Panc1 (cell line): ENCODE measurements around the gene DYNC2LI1. TPM values are rescaled to one million over a fixed set of nuclear protein-coding genes. Genes with fewer than 3 reads are reported as not detected.

Experiments
- ATAC-seq: fragments of 200-7000 bp; cut with Tn5 transposase; 2 replicates; pipeline ENCODE4 v1.9.1; 2020; ENCODE audit warnings: mild to moderate bottlenecking, moderate library complexity
- BruUV-seq: library from RNA; stranded (reverse); fragments of 400-500 nt; replicated peaks from 2 replicates; lab custom pipeline; 2021; lab: Mats Ljungman, UMichigan
- CTCF ChIA-PET: fragments of 300-600 bp; sonication (Branson Sonifier 250); formaldehyde crosslinking; loops from one replicate; lab custom pipeline; 2022; ENCODE audit warnings: antibody characterized with exemption; lab: Charles Lee
- POLR2A ChIA-PET: fragments of 300-600 bp; sonication (Branson Sonifier 250); formaldehyde crosslinking; loops from one replicate; lab custom pipeline; 2022; ENCODE audit warnings: antibody characterized with exemption; lab: Charles Lee
- DNase-seq: peaks from one replicate; pipeline ENCODE4 v3.0.0-alpha.2; 2010; ENCODE audit warnings: low read depth, low spot score
- H3K27ac ChIP-seq: 2 replicates; pipeline ENCODE4 v1.5.1; 2011; ENCODE audit warnings: mild to moderate bottlenecking, low read length, inconsistent platforms
- H3K27me3 ChIP-seq: fragments of 200-500 bp; sonication (Bioruptor generic); 2 replicates; pipeline ENCODE4 v1.6.0; 2014; ENCODE audit warnings: low read length, inconsistent platforms; ENCODE audit not compliant: control insufficient read depth, insufficient read depth
- H3K36me3 ChIP-seq: fragments of 200-500 bp; sonication (Bioruptor generic); 2 replicates; pipeline ENCODE4 v1.5.1; 2014; ENCODE audit warnings: inconsistent platforms, mild to moderate bottlenecking, low read length, moderate library complexity; ENCODE audit not compliant: control insufficient read depth, insufficient read depth
- H3K4me1 ChIP-seq: 2 replicates; pipeline ENCODE4 v1.5.1; 2011; ENCODE audit warnings: inconsistent platforms, mild to moderate bottlenecking, low read length, moderate library complexity; ENCODE audit not compliant: control insufficient read depth, insufficient read depth
- H3K4me3 ChIP-seq, 2 experiments: 2 replicates each; pipeline ENCODE4 v1.5.1; 2011 to 2012; ENCODE audit warnings: low read depth in 2 of 2, low read length in 2 of 2, mild to moderate bottlenecking in 2 of 2, inconsistent platforms in 1 of 2, moderate library complexity in 1 of 2
- H3K9me3 ChIP-seq: fragments of 200-500 bp; sonication (Bioruptor generic); 2 replicates; pipeline ENCODE4 v1.5.1; 2014; ENCODE audit warnings: low read depth, mild to moderate bottlenecking, inconsistent platforms, low read length, moderate library complexity; ENCODE audit not compliant: control insufficient read depth, insufficient read depth
- POLR2AphosphoS5 ChIP-seq: IDR thresholded peaks from 2 replicates; pipeline ENCODE4 v1.6.1; 2012; ENCODE audit warnings: mild to moderate bottlenecking, low read depth, low read length, moderate library complexity
- SIN3A ChIP-seq: IDR thresholded peaks from 2 replicates; pipeline ENCODE4 v1.6.1; 2012; ENCODE audit warnings: low read depth, mild to moderate bottlenecking, low read length, moderate library complexity, borderline replicate concordance; ENCODE audit not compliant: insufficient read depth
- TCF7L2 ChIP-seq: IDR thresholded peaks from 2 replicates; pipeline ENCODE4 v1.6.1; 2011; ENCODE audit warnings: mild to moderate bottlenecking, low read depth, low read length, inconsistent platforms
- in situ Hi-C: cut with HindIII; loops from 2 replicates; pipeline ENCODE4 v1.10.0; 2016; ENCODE audit warnings: low sequenced_read_pairs, low pct_unique_long_range_greater_than_20kb
- intact Hi-C: fragments of 100-400 bp; cut with micrococcal nuclease; formaldehyde crosslinking; loops from one replicate; pipeline ENCODE4 v1.10.0; 2022; ENCODE audit not compliant: unreplicated experiment
- total RNA-seq: library from RNA; stranded (reverse); gene quantifications from one replicate; pipeline ENCODE4 v1.2.1, GENCODE V29; 2021; ENCODE audit not compliant: unreplicated experiment
- TF ChIP-seq, protein P1 (sequence below), 2 experiments: IDR thresholded peaks; 2 replicates each; pipeline ENCODE4 v1.6.1; 2011 to 2012; ENCODE audit warnings: low read depth in 2 of 2, control low read depth in 1 of 2, low read length in 1 of 2, mild to moderate bottlenecking in 1 of 2, moderate library complexity in 1 of 2; ENCODE audit not compliant: insufficient read depth in 1 of 2
- TF ChIP-seq, protein P2 (sequence below): fragments of 450-650 bp; IDR thresholded peaks from 2 replicates; pipeline ENCODE4 v1.5.1; 2017; ENCODE audit warnings: mild to moderate bottlenecking

The DYNC2LI1 gene
- total RNA-seq, 1 experiment from 2014 or later, result 8.5 TPM

DNA sequence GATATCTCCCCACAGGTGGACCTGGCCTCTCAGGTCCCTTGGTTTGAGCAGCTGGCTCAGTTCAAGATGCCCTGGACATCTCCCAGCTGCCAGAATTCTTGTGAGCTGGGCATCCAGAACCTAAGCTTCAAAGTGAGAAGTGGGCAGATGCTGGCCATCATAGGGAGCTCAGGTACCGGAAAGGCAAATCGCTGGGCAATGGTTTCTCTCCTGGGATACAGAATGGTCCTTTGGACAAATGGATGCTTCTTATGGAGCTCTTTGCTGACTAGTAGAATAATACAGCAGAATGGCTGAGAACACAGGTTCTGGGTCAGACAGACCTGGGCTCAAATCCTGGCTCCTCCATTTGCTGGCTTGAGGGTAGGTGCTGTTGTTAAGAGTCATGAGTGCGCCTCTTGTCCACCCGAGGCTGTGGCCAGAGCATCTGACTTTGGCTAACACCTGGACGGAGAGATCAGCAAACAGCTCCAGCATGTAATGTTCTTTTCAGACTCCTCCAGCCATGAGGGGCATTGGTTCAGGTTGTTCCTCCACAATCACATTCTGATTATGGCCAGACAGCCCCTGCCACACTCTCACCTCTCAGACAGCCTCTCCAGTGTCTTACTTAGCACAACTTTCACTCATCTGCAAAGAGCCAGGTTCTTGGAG is 72.4 kb downstream of the DYNC2LI1 start:
- H3K36me3 ChIP-seq, result no peaks in the 10 kb centered on the region
- ChIA-PET CTCF (no interaction called here), POLR2A (no interaction called here)
- H3K27ac ChIP-seq, result no peak overlapping the region
- H3K9me3 ChIP-seq, result no peaks in the 10 kb centered on the region
- no peaks in the 10 kb centered on the region for H3K27me3 ChIP-seq
- TF ChIP-seq, protein P1, sequence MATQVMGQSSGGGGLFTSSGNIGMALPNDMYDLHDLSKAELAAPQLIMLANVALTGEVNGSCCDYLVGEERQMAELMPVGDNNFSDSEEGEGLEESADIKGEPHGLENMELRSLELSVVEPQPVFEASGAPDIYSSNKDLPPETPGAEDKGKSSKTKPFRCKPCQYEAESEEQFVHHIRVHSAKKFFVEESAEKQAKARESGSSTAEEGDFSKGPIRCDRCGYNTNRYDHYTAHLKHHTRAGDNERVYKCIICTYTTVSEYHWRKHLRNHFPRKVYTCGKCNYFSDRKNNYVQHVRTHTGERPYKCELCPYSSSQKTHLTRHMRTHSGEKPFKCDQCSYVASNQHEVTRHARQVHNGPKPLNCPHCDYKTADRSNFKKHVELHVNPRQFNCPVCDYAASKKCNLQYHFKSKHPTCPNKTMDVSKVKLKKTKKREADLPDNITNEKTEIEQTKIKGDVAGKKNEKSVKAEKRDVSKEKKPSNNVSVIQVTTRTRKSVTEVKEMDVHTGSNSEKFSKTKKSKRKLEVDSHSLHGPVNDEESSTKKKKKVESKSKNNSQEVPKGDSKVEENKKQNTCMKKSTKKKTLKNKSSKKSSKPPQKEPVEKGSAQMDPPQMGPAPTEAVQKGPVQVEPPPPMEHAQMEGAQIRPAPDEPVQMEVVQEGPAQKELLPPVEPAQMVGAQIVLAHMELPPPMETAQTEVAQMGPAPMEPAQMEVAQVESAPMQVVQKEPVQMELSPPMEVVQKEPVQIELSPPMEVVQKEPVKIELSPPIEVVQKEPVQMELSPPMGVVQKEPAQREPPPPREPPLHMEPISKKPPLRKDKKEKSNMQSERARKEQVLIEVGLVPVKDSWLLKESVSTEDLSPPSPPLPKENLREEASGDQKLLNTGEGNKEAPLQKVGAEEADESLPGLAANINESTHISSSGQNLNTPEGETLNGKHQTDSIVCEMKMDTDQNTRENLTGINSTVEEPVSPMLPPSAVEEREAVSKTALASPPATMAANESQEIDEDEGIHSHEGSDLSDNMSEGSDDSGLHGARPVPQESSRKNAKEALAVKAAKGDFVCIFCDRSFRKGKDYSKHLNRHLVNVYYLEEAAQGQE (IDR thresholded peaks at IDR 0.05; ENCODE audit: insufficient read depth in 1 of 2, low read depth in 2 of 2, low read length in 1 of 2), result no peak
- TF ChIP-seq SIN3A (no peak), POLR2AphosphoS5 (no peak), TCF7L2 (no peak)
- TF ChIP-seq, protein P2, sequence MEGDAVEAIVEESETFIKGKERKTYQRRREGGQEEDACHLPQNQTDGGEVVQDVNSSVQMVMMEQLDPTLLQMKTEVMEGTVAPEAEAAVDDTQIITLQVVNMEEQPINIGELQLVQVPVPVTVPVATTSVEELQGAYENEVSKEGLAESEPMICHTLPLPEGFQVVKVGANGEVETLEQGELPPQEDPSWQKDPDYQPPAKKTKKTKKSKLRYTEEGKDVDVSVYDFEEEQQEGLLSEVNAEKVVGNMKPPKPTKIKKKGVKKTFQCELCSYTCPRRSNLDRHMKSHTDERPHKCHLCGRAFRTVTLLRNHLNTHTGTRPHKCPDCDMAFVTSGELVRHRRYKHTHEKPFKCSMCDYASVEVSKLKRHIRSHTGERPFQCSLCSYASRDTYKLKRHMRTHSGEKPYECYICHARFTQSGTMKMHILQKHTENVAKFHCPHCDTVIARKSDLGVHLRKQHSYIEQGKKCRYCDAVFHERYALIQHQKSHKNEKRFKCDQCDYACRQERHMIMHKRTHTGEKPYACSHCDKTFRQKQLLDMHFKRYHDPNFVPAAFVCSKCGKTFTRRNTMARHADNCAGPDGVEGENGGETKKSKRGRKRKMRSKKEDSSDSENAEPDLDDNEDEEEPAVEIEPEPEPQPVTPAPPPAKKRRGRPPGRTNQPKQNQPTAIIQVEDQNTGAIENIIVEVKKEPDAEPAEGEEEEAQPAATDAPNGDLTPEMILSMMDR, result no peak
- intact Hi-C loops, result no loop called here
- in situ Hi-C loops, result no loop called here
- no TSS peak for BruUV-seq
- no peak overlapping the region for H3K4me3 ChIP-seq
- ATAC-seq, result no peak
- peaks cover 5% of the 10 kb centered on the region for H3K4me1 ChIP-seq
- no peak for DNase-seq

DNA sequence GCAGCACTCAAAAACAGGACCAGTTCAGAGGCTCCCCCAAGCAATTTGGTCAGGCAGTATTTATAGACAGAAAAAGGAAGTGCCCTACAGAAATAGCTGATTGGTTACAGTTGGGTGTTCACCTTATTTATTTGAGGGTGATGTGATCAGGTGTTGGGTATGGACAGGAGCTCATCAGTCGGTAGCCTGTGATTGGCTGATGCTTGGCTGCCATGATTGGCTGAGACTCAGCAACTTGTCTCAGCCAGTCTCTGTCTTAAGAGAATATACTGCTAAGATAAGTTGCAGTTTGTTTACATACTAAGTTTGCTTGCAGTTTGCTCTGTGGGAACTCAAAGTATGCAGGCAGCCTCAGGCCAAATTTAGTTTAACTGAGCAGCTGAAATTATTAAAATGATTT is 74.4 kb downstream of the DYNC2LI1 start:
- peak; percentile 36 for DNase-seq
- peak; percentile 74 for ATAC-seq
- CTCF ChIA-PET, result no interaction called here
- TF ChIP-seq SIN3A, result no peak
- TF ChIP-seq, protein P1 (IDR thresholded peaks at IDR 0.05; ENCODE audit: insufficient read depth in 1 of 2, low read depth in 2 of 2, low read length in 1 of 2), result no peak
- no peak for TF ChIP-seq POLR2AphosphoS5
- no peak for TF ChIP-seq TCF7L2
- TF ChIP-seq, protein P2, result no peak
- in situ Hi-C loops (no loop called here), intact Hi-C loops (no loop called here)
- H3K4me3 ChIP-seq, result no peak overlapping the region
- POLR2A ChIA-PET, result no interaction called here
- peaks cover 5% of the 10 kb centered on the region for H3K4me1 ChIP-seq
- H3K27ac ChIP-seq, result no peak overlapping the region
- no TSS peak for BruUV-seq
- H3K9me3 ChIP-seq, result no peaks in the 10 kb centered on the region
- H3K27me3 ChIP-seq, result no peaks in the 10 kb centered on the region
- no peaks in the 10 kb centered on the region for H3K36me3 ChIP-seq
